Measurements from ENCODE around the gene LCE3A. TPM values are rescaled to one million over a fixed set of nuclear protein-coding genes. Genes with fewer than 3 reads are reported as not detected.

LCE3A gene
- total and polyA plus RNA-seq, 2 experiments from 2014 or later: not detected

- Mint-ChIP-seq H3K9me3 (no peaks in the 10 kb centered on the region), H3K4me3 (no peak overlapping the region), H3K27me3 (ENCODE audit: insufficient read depth, low read depth, poor library complexity) (peaks cover 3% of the 10 kb centered on the region), H3K27ac (no peak overlapping the region), H3K4me1 (no peaks in the 10 kb centered on the region), H3K36me3 (ENCODE audit: low read depth) (no peaks in the 10 kb centered on the region)
- DNase-seq (ENCODE audit: low spot score) (no peak), ATAC-seq (no peak)
- Histone ChIP-seq H3K9me2 (ENCODE audit: insufficient read depth) (no peaks in the 10 kb centered on the region), H3K4me2 (no peak overlapping the region), H3K27me3 (ENCODE audit: insufficient read depth) (no peaks in the 10 kb centered on the region; the same call in 1 of the 2 replicates), H3F3A (replicated peaks; ENCODE audit: low read depth) (no peaks in the 10 kb centered on the region), H3K4me1 (ENCODE audit: insufficient read depth) (no peaks in the 10 kb centered on the region), H3K36me3 (ENCODE audit: insufficient read depth) (no peaks in the 10 kb centered on the region), H4K20me1 (replicated peaks; ENCODE audit: insufficient read depth) (no peaks in the 10 kb centered on the region), H3K4me3 (no peak overlapping the region), H3K79me2 (replicated peaks; ENCODE audit: insufficient read depth) (no peaks in the 10 kb centered on the region), H3K27ac (ENCODE audit: low read depth) (no peak overlapping the region), H2AFZ (0 out of 2 replicates have a peak overlapping the region, but pooled peaks have one; percentile 23)
- TF ChIP-seq NANOG (IDR thresholded peaks at IDR 0.05; ENCODE audit: borderline replicate concordance): no peak
- TF ChIP-seq, protein P1, sequence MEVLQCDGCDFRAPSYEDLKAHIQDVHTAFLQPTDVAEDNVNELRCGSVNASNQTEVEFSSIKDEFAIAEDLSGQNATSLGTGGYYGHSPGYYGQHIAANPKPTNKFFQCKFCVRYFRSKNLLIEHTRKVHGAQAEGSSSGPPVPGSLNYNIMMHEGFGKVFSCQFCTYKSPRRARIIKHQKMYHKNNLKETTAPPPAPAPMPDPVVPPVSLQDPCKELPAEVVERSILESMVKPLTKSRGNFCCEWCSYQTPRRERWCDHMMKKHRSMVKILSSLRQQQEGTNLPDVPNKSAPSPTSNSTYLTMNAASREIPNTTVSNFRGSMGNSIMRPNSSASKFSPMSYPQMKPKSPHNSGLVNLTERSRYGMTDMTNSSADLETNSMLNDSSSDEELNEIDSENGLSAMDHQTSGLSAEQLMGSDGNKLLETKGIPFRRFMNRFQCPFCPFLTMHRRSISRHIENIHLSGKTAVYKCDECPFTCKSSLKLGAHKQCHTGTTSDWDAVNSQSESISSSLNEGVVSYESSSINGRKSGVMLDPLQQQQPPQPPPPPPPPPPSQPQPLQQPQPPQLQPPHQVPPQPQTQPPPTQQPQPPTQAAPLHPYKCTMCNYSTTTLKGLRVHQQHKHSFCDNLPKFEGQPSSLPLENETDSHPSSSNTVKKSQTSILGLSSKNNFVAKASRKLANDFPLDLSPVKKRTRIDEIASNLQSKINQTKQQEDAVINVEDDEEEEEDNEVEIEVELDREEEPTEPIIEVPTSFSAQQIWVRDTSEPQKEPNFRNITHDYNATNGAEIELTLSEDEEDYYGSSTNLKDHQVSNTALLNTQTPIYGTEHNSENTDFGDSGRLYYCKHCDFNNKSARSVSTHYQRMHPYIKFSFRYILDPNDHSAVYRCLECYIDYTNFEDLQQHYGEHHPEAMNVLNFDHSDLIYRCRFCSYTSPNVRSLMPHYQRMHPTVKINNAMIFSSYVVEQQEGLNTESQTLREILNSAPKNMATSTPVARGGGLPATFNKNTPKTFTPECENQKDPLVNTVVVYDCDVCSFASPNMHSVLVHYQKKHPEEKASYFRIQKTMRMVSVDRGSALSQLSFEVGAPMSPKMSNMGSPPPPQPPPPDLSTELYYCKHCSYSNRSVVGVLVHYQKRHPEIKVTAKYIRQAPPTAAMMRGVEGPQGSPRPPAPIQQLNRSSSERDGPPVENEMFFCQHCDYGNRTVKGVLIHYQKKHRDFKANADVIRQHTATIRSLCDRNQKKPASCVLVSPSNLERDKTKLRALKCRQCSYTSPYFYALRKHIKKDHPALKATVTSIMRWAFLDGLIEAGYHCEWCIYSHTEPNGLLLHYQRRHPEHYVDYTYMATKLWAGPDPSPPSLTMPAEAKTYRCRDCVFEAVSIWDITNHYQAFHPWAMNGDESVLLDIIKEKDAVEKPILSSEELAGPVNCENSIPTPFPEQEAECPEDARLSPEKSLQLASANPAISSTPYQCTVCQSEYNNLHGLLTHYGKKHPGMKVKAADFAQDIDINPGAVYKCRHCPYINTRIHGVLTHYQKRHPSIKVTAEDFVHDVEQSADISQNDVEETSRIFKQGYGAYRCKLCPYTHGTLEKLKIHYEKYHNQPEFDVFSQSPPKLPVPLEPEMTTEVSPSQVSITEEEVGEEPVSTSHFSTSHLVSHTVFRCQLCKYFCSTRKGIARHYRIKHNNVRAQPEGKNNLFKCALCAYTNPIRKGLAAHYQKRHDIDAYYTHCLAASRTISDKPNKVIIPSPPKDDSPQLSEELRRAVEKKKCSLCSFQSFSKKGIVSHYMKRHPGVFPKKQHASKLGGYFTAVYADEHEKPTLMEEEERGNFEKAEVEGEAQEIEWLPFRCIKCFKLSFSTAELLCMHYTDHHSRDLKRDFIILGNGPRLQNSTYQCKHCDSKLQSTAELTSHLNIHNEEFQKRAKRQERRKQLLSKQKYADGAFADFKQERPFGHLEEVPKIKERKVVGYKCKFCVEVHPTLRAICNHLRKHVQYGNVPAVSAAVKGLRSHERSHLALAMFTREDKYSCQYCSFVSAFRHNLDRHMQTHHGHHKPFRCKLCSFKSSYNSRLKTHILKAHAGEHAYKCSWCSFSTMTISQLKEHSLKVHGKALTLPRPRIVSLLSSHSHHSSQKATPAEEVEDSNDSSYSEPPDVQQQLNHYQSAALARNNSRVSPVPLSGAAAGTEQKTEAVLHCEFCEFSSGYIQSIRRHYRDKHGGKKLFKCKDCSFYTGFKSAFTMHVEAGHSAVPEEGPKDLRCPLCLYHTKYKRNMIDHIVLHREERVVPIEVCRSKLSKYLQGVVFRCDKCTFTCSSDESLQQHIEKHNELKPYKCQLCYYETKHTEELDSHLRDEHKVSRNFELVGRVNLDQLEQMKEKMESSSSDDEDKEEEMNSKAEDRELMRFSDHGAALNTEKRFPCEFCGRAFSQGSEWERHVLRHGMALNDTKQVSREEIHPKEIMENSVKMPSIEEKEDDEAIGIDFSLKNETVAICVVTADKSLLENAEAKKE (CRISPR knock-in tag; IDR thresholded peaks at IDR 0.05): no peak
- TF ChIP-seq CREB1 (CRISPR knock-in tag; IDR thresholded peaks at IDR 0.05; ENCODE audit: low read depth): no peak
- TF ChIP-seq JUNB (IDR thresholded peaks at IDR 0.05; ENCODE audit: unreplicated experiment): no peak
- no peak for TF ChIP-seq ZNF331 (CRISPR knock-in tag; IDR thresholded peaks at IDR 0.05; ENCODE audit: low read depth)
- TF ChIP-seq POLR2AphosphoS5 (IDR thresholded peaks at IDR 0.05; ENCODE audit: low read depth): no peak
- TF ChIP-seq CTCF (conservative IDR thresholded peaks at IDR 0.05; ENCODE audit: low read depth in 2 of 2): no peak
- TF ChIP-seq STAT1 (IDR thresholded peaks at IDR 0.05; ENCODE audit: unreplicated experiment): no peak
- no peak for TF ChIP-seq ETS1 (IDR thresholded peaks at IDR 0.05)
- TF ChIP-seq REST (IDR thresholded peaks at IDR 0.05; ENCODE audit: unreplicated experiment): no peak
- no peak for TF ChIP-seq EZH2phosphoT487 (IDR thresholded peaks at IDR 0.05; ENCODE audit: unreplicated experiment)
- no peak for TF ChIP-seq ZNF114 (CRISPR knock-in tag; IDR thresholded peaks at IDR 0.05)
- TF ChIP-seq EZH2 (IDR thresholded peaks at IDR 0.05; ENCODE audit: low read depth, unreplicated experiment): no peak
Measured at GRCh38 chr1:152657677-152658076, 34.8 kb upstream of the LCE3A start.
